GM23248 (cell line): ENCODE data around the gene KRI1.

Source experiments
- EZH2 ChIP-seq: fragments of 200-600 bp; sonication (generic); IDR thresholded peaks from 2 replicates; pipeline ENCODE4 v1.6.1; 2018; ENCODE audit warnings: antibody characterized with exemption, mild to moderate bottlenecking; ENCODE audit not compliant: insufficient read depth, poor library complexity, severe bottlenecking
- EZH2phosphoT487 ChIP-seq: fragments of 200-600 bp; sonication (generic); IDR thresholded peaks from 2 replicates; pipeline ENCODE4 v1.6.1; 2018; ENCODE audit warnings: antibody characterized with exemption, moderate library complexity, mild to moderate bottlenecking, low read depth; ENCODE audit not compliant: insufficient read depth

- TF ChIP-seq EZH2 (no peak), EZH2phosphoT487 (no peak)
Measured at GRCh38 chr19:10566408-10566657, 523 bp upstream of the KRI1 start.
